Calu3 (cell line): ENCODE data around the gene GRK1. TPM values are rescaled to one million over a fixed set of nuclear protein-coding genes. Genes with fewer than 3 reads are reported as not detected.

Experiments used
- BruUV-seq: library from RNA; stranded (reverse); fragments of 400-500 nt; replicated peaks from 2 replicates; lab custom pipeline; 2021; lab: Mats Ljungman, UMichigan
- CTCF ChIA-PET: fragments of 300-600 bp; sonication (Branson Sonifier 250); formaldehyde crosslinking; loops from one replicate; lab custom pipeline; 2022; ENCODE audit warnings: antibody characterized with exemption; lab: Charles Lee
- DNase-seq: peaks from one replicate; pipeline ENCODE4 v3.0.0; 2022
- H3K27ac Mint-ChIP-seq: one replicate; pipeline ENCODE4 v1.8.0; 2022; ENCODE audit warnings: mixed read lengths; ENCODE audit not compliant: unreplicated experiment
- H3K27me3 Mint-ChIP-seq: one replicate; pipeline ENCODE4 v1.8.0; 2022; ENCODE audit warnings: mixed read lengths; ENCODE audit not compliant: unreplicated experiment
- H3K36me3 Mint-ChIP-seq: one replicate; pipeline ENCODE4 v1.8.0; 2022; ENCODE audit warnings: mild to moderate bottlenecking, moderate library complexity, mixed read lengths; ENCODE audit not compliant: insufficient read depth, unreplicated experiment
- H3K4me1 Mint-ChIP-seq: one replicate; pipeline ENCODE4 v1.8.0; 2022; ENCODE audit warnings: mild to moderate bottlenecking, low read depth, mixed read lengths; ENCODE audit not compliant: unreplicated experiment
- H3K4me3 Mint-ChIP-seq: one replicate; pipeline ENCODE4 v1.8.0; 2022; ENCODE audit warnings: mild to moderate bottlenecking, low read depth, moderate library complexity, mixed read lengths; ENCODE audit not compliant: unreplicated experiment
- H3K9me3 Mint-ChIP-seq: one replicate; pipeline ENCODE4 v1.8.0; 2022; ENCODE audit warnings: low read depth, mixed read lengths; ENCODE audit not compliant: unreplicated experiment
- intact Hi-C: fragments of 100-400 bp; cut with micrococcal nuclease; formaldehyde crosslinking; loops from one replicate; pipeline ENCODE4 v1.10.0; 2022; ENCODE audit not compliant: unreplicated experiment
- total RNA-seq: library from RNA; stranded (reverse); gene quantifications from 2 replicates; pipeline ENCODE4 v1.2.3, GENCODE V29; 2022
- TF ChIP-seq, protein P1 (sequence below): fragments of 200-600 bp; IDR thresholded peaks from one replicate; pipeline ENCODE4 v1.8.0; 2022; ENCODE audit warnings: antibody characterized with exemption; ENCODE audit not compliant: unreplicated experiment

GRK1 gene
- total RNA-seq, 1 experiment from 2014 or later = not detected

GRCh38 chr13:113731192-113732175 lies 64.5 kb downstream of the GRK1 start:
- Mint-ChIP-seq H3K4me1 (no peaks in the 10 kb centered on the region), H3K4me3 (no peak overlapping the region), H3K27me3 (no peaks in the 10 kb centered on the region), H3K36me3 (no peaks in the 10 kb centered on the region), H3K9me3 (no peaks in the 10 kb centered on the region), H3K27ac (no peak overlapping the region)
- no peak for DNase-seq
- BruUV-seq = no TSS peak
- TF ChIP-seq, protein P1, sequence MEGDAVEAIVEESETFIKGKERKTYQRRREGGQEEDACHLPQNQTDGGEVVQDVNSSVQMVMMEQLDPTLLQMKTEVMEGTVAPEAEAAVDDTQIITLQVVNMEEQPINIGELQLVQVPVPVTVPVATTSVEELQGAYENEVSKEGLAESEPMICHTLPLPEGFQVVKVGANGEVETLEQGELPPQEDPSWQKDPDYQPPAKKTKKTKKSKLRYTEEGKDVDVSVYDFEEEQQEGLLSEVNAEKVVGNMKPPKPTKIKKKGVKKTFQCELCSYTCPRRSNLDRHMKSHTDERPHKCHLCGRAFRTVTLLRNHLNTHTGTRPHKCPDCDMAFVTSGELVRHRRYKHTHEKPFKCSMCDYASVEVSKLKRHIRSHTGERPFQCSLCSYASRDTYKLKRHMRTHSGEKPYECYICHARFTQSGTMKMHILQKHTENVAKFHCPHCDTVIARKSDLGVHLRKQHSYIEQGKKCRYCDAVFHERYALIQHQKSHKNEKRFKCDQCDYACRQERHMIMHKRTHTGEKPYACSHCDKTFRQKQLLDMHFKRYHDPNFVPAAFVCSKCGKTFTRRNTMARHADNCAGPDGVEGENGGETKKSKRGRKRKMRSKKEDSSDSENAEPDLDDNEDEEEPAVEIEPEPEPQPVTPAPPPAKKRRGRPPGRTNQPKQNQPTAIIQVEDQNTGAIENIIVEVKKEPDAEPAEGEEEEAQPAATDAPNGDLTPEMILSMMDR = no peak
- intact Hi-C loops = no loop called here
- CTCF ChIA-PET = no interaction called here

DNA sequence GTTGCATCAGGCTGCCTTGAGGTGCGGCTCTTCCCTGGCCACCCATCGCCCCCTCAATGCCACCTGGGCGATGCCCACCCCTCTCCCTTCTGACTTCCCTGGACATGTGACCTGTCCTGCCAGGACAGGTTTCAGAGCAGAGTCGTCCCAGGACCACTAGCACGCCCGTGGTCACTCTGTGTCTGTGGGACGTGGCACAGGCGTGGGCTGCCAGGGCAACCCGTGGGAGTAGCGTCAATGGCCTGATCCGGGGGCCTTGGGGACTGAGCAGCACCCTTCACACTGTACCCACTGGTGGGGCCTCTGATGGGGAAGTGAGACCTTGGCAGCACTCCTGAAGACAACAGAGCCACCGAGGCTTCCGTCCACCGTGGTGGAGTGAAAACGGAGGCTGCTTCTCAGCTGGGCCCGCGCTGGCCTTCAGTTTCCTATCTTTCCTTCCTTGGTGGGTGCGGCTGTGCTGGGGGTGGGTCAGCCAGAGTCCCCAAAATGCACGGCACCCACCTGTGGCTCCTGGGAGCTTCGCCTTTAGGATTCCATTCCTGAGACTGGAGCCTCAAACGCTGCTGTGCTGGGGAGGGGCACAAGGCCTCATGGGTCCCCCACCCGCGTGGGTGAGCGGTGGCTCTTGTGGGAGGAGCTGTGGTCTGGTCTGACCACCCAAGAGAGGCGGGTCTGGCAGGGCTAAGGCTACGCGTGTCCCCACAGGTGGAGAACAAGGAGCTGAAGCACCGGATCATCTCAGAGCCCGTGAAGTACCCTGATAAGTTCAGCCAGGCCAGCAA lies 65.3 kb downstream of the GRK1 start:
- CTCF ChIA-PET = no interaction called here
- Mint-ChIP-seq H3K4me1 (no peaks in the 10 kb centered on the region), H3K9me3 (no peaks in the 10 kb centered on the region), H3K4me3 (no peak overlapping the region), H3K36me3 (no peaks in the 10 kb centered on the region), H3K27ac (no peak overlapping the region), H3K27me3 (no peaks in the 10 kb centered on the region)
- intact Hi-C loops = no loop called here
- no TSS peak for BruUV-seq
- TF ChIP-seq, protein P1 = no peak
- DNase-seq = no peak

DNA sequence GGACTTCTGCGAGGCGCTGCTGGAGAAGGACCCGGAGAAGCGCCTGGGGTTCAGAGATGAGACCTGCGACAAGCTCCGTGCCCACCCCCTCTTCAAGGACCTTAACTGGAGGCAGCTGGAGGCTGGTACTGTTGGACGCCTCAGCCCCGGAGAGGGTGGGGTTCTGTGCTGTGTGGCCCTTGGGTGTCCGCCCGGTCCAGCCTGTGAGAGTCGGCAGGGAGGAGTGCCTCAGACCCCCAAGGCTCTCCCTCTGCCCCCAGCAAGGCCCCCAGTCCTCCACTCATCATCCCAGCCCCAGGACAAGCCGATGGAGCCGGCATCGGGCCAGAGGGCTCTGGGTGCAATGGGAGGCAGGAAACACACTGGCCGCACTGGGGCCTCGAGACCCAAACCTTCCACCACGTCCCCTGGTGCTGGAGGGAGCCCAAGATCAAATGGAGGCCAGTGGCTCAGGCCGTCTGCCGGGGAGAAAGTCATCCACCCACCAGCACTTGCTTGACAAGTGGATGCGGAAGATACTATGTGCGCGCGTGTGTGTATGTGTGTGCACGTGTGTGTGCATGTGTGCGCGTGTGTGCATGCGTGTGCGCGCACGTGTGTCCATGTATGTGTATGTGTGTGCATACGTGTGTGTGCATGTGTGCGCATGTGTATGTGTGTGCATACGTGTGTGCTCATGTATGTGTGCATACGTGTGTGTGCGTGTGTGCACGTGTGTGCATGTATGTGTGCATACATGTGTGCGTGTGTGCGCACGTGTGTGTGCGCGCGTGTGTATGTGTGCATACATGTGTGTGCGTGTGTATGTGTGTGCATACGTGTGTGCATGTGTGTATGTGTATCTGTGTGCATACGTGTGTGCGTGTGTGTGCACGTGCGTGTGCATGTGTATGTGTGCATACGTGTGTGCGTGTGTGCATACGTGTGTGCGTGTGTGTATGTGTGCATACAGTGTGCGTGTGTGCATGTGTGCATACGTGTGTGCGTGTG lies 66.2 kb downstream of the GRK1 start:
- H3K4me1 Mint-ChIP-seq = no peaks in the 10 kb centered on the region
- TF ChIP-seq, protein P1 = no peak
- CTCF ChIA-PET = no interaction called here
- no peaks in the 10 kb centered on the region for H3K27me3 Mint-ChIP-seq
- BruUV-seq = no TSS peak
- H3K27ac Mint-ChIP-seq = no peak overlapping the region
- H3K36me3 Mint-ChIP-seq = no peaks in the 10 kb centered on the region
- DNase-seq = no peak
- intact Hi-C loops = no loop called here
- H3K4me3 Mint-ChIP-seq = no peak overlapping the region
- H3K9me3 Mint-ChIP-seq = no peaks in the 10 kb centered on the region
